Hepatocyte (in vitro differentiated cells): ENCODE data around the gene PERP.

Experiments used
- EZH2 ChIP-seq: fragments of 200-600 bp; sonication (generic); IDR thresholded peaks from 2 replicates; pipeline ENCODE4 v1.6.1; 2016; ENCODE audit warnings: antibody characterized with exemption, mild to moderate bottlenecking, borderline replicate concordance
- TF ChIP-seq, protein P1 (sequence below): fragments of 200-600 bp; sonication (generic); IDR thresholded peaks from 2 replicates; pipeline ENCODE4 v1.5.1; 2016; ENCODE audit warnings: antibody characterized with exemption, mild to moderate bottlenecking; ENCODE audit not compliant: poor library complexity

DNA sequence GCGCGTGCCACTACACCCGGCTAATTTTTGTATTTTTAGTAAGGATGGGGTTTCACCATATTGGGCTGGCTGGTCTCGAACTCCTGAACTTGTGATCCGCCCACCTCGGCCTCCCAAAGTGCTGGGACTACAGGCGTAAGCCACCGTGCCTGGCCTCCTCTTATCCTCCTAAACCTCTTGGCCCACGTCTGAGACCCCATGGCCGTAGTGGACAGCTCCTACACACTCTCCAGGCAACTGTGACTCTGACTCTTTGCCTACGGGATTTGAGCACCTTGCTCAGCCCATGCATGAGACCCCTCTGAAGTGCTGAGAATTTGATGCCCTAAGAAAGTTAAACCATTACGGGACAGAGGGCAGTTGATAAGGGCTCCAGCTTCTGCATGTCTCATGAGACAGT, 25.0 kb downstream of the PERP start:
- TF ChIP-seq, protein P1, sequence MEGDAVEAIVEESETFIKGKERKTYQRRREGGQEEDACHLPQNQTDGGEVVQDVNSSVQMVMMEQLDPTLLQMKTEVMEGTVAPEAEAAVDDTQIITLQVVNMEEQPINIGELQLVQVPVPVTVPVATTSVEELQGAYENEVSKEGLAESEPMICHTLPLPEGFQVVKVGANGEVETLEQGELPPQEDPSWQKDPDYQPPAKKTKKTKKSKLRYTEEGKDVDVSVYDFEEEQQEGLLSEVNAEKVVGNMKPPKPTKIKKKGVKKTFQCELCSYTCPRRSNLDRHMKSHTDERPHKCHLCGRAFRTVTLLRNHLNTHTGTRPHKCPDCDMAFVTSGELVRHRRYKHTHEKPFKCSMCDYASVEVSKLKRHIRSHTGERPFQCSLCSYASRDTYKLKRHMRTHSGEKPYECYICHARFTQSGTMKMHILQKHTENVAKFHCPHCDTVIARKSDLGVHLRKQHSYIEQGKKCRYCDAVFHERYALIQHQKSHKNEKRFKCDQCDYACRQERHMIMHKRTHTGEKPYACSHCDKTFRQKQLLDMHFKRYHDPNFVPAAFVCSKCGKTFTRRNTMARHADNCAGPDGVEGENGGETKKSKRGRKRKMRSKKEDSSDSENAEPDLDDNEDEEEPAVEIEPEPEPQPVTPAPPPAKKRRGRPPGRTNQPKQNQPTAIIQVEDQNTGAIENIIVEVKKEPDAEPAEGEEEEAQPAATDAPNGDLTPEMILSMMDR: no peak
- TF ChIP-seq EZH2: no peak
